HL-60/S4 treated with phorbol 12-myristate 13-acetate at 8.2 ng/mL for 4 days and 3 days (cell line): ENCODE results near the gene WWOX.
"Not testable (repeated sequence)": the region's sequence is repeated elsewhere in the genome, so short reads cannot be mapped to it uniquely, and the experiment has no call there.

Experiments
- in situ Hi-C: fragments of 300-500 bp; cut with MboI; formaldehyde crosslinking; loops from 2 replicates; pipeline ENCODE4 v1.15.0; 2022; ENCODE audit warnings: low sequenced_read_pairs

WWOX gene

GRCh38 chr16:78666318-78666717 lies 566.9 kb downstream of the WWOX start:
- in situ Hi-C loops = no loop called here

- in situ Hi-C loops = no loop called here
These were observed 568.2 kb downstream of the WWOX start for GRCh38 chr16:78667675-78668074.

GRCh38 chr16:78668393-78668792 lies 568.9 kb downstream of the WWOX start:
- in situ Hi-C loops = no loop called here

- in situ Hi-C loops = no loop called here
These were observed 570.5 kb downstream of the WWOX start for GRCh38 chr16:78669994-78670393.

GRCh38 chr16:78672779-78673556 lies 573.5 kb downstream of the WWOX start:
- in situ Hi-C loops = no loop called here

- in situ Hi-C loops = no loop called here
These were observed 574.4 kb downstream of the WWOX start for GRCh38 chr16:78673884-78674283.

GRCh38 chr16:78675312-78675711 lies 575.9 kb downstream of the WWOX start:
- in situ Hi-C loops = no loop called here

- in situ Hi-C loops = no loop called here
These were observed 576.7 kb downstream of the WWOX start for GRCh38 chr16:78675951-78676792.

- in situ Hi-C loops = no loop called here
These were observed 577.8 kb downstream of the WWOX start for GRCh38 chr16:78677181-78677731.

GRCh38 chr16:78679546-78679945 lies 580.1 kb downstream of the WWOX start:
- in situ Hi-C loops = no loop called here

- in situ Hi-C loops = no loop called here
These were observed 582.3 kb downstream of the WWOX start for GRCh38 chr16:78681743-78682142.

GRCh38 chr16:78684030-78684611 lies 584.7 kb downstream of the WWOX start:
- in situ Hi-C loops = no loop called here

GRCh38 chr16:78684655-78685375 lies 585.4 kb downstream of the WWOX start:
- in situ Hi-C loops = no loop called here

GRCh38 chr16:78686601-78687000 lies 587.1 kb downstream of the WWOX start:
- in situ Hi-C loops = no loop called here

GRCh38 chr16:78689028-78689427 lies 589.6 kb downstream of the WWOX start:
- in situ Hi-C loops = no loop called here

- in situ Hi-C loops = no loop called here
These were observed 590.1 kb downstream of the WWOX start for GRCh38 chr16:78689536-78689935.

- in situ Hi-C loops = no loop called here
These were observed 591.1 kb downstream of the WWOX start for GRCh38 chr16:78690510-78690909.

GRCh38 chr16:78691746-78692145 lies 592.3 kb downstream of the WWOX start:
- in situ Hi-C loops = not testable (repeated sequence)

GRCh38 chr16:78693496-78693895 lies 594.0 kb downstream of the WWOX start:
- in situ Hi-C loops = no loop called here

- in situ Hi-C loops = no loop called here
These were observed 595.0 kb downstream of the WWOX start for GRCh38 chr16:78694414-78694813.

GRCh38 chr16:78695391-78695790 lies 595.9 kb downstream of the WWOX start:
- in situ Hi-C loops = no loop called here
